Right atrium auricular region (tissue), 2 donors: ENCODE measurements around the gene SSR2. TPM values are rescaled to one million over a fixed set of nuclear protein-coding genes. Genes with fewer than 3 reads are reported as not detected.
"Not testable (repeated sequence)": the region's sequence is repeated elsewhere in the genome, so short reads cannot be mapped to it uniquely, and the experiment has no call there.

ENCODE experiments used
- DNase-seq: peaks from one replicate; pipeline ENCODE4 v3.0.0-alpha.2; 2019; ENCODE audit warnings: low spot score
- H3K27ac ChIP-seq, 2 donors: fragments of 200-600 bp; sonication (generic); 1 replicate in 1 of 2; 2 replicates in 1 of 2; pipeline ENCODE4 v1.5.1; 2016 to 2019
- H3K27me3 ChIP-seq, 2 donors: fragments of 200-600 bp; sonication (generic); one replicate each; pipeline versions ENCODE4 v1.5.1 to v1.6.0; 2017 to 2019
- H3K36me3 ChIP-seq: fragments of 200-600 bp; sonication (generic); one replicate; pipeline ENCODE4 v1.5.1; 2016
- H3K4me1 ChIP-seq, 2 donors: fragments of 200-600 bp; sonication (generic); one replicate each; pipeline versions ENCODE4 v1.5.1 to v1.6.0; 2017 to 2019
- H3K4me3 ChIP-seq, 2 donors: fragments of 200-600 bp; sonication (generic); 1 replicate in 1 of 2; 2 replicates in 1 of 2; pipeline ENCODE4 v1.5.1; 2017 to 2019; ENCODE audit warnings: mild to moderate bottlenecking in 1 of 2, moderate library complexity in 1 of 2
- H3K9me3 ChIP-seq, 2 donors: fragments of 200-600 bp; sonication (generic); one replicate each; pipeline ENCODE4 v1.5.1; 2019
- CTCF ChIP-seq, 2 donors: fragments of 200-600 bp; sonication (generic); IDR thresholded peaks; one replicate each; pipeline ENCODE4 v1.5.1; 2019; ENCODE audit warnings: antibody characterized with exemption in 2 of 2
- total RNA-seq, 2 donors: library from RNA; depleted of rRNA; stranded (reverse); fragments of >200 nt; gene quantifications; one replicate each; pipeline ENCODE4 v1.1.0, GENCODE V29; 2016

SSR2 gene
- total RNA-seq, 2 donors from 2014 or later: 87.6 to 206 TPM

GRCh38 chr1:155999964-156000363 lies 20.8 kb downstream of the SSR2 start:
- Histone ChIP-seq H3K36me3 (no peaks in the 10 kb centered on the region), H3K4me1 (peaks cover 0 to 20% of the 10 kb centered on the region in 2 donors), H3K27ac (no peak overlapping the region), H3K27me3 (no peaks in the 10 kb centered on the region), H3K4me3 (no peak overlapping the region), H3K9me3 (no peaks in the 10 kb centered on the region)
- no peak for DNase-seq
- TF ChIP-seq CTCF (IDR thresholded peaks at IDR 0.05): no peak

- Histone ChIP-seq H3K4me1 (peaks cover 0 to 12% of the 10 kb centered on the region in 2 donors), H3K27ac (no peak overlapping the region), H3K36me3 (no peaks in the 10 kb centered on the region), H3K4me3 (no peak overlapping the region), H3K27me3 (no peaks in the 10 kb centered on the region), H3K9me3 (no peaks in the 10 kb centered on the region)
- no peak for TF ChIP-seq CTCF (IDR thresholded peaks at IDR 0.05)
- DNase-seq: no peak
These were observed 24.6 kb downstream of the SSR2 start for GRCh38 chr1:155996166-155996565.

GRCh38 chr1:155993595-155993994 lies 27.2 kb downstream of the SSR2 start:
- peaks cover 0 to 22% of the 10 kb centered on the region in 2 donors for H3K4me1 ChIP-seq
- H3K27me3 ChIP-seq: no peaks in the 10 kb centered on the region
- no peak overlapping the region for H3K4me3 ChIP-seq
- TF ChIP-seq CTCF (IDR thresholded peaks at IDR 0.05): no peak
- no peaks in the 10 kb centered on the region for H3K9me3 ChIP-seq
- no peak for DNase-seq
- H3K27ac ChIP-seq: no peak overlapping the region
- H3K36me3 ChIP-seq: no peaks in the 10 kb centered on the region

- peak overlapping the region in 1 of 2 donors; percentile 66 for H3K27ac ChIP-seq
- no peaks in the 10 kb centered on the region for H3K9me3 ChIP-seq
- no peak for DNase-seq
- H3K27me3 ChIP-seq: no peaks in the 10 kb centered on the region
- no peak overlapping the region for H3K4me3 ChIP-seq
- no peak for TF ChIP-seq CTCF (IDR thresholded peaks at IDR 0.05)
- no peaks in the 10 kb centered on the region for H3K36me3 ChIP-seq
- peaks cover 0 to 14% of the 10 kb centered on the region in 2 donors for H3K4me1 ChIP-seq
These were observed 30.6 kb downstream of the SSR2 start for GRCh38 chr1:155990005-155990739.

GRCh38 chr1:155989242-155990004 lies 31.3 kb downstream of the SSR2 start:
- Histone ChIP-seq H3K4me1 (peaks cover 0 to 17% of the 10 kb centered on the region in 2 donors), H3K27ac (peak overlapping the region; percentile 20 to 66), H3K36me3 (no peaks in the 10 kb centered on the region), H3K9me3 (no peaks in the 10 kb centered on the region), H3K27me3 (no peaks in the 10 kb centered on the region), H3K4me3 (peak overlapping the region; percentile 21 to 44)
- peak; percentile 86 for DNase-seq
- peak; percentile 98 to 99 for TF ChIP-seq CTCF (IDR thresholded peaks at IDR 0.05)

GRCh38 chr1:155984903-155985645 lies 35.7 kb downstream of the SSR2 start:
- Histone ChIP-seq H3K27ac (peak overlapping the region in 1 of 2 donors; percentile 96), H3K4me1 (peaks cover 0 to 61% of the 10 kb centered on the region in 2 donors)
- H3K9me3 ChIP-seq, H3K36me3 ChIP-seq, H3K27me3 ChIP-seq, H3K4me3 ChIP-seq, DNase-seq: not testable (repeated sequence)
